Measurements from ENCODE around the gene CLEC12A.

- TF ChIP-seq, protein P1, sequence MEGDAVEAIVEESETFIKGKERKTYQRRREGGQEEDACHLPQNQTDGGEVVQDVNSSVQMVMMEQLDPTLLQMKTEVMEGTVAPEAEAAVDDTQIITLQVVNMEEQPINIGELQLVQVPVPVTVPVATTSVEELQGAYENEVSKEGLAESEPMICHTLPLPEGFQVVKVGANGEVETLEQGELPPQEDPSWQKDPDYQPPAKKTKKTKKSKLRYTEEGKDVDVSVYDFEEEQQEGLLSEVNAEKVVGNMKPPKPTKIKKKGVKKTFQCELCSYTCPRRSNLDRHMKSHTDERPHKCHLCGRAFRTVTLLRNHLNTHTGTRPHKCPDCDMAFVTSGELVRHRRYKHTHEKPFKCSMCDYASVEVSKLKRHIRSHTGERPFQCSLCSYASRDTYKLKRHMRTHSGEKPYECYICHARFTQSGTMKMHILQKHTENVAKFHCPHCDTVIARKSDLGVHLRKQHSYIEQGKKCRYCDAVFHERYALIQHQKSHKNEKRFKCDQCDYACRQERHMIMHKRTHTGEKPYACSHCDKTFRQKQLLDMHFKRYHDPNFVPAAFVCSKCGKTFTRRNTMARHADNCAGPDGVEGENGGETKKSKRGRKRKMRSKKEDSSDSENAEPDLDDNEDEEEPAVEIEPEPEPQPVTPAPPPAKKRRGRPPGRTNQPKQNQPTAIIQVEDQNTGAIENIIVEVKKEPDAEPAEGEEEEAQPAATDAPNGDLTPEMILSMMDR (IDR thresholded peaks at IDR 0.05): no peak
- no peak for TF ChIP-seq POLR2A (IDR thresholded peaks at IDR 0.05)
Measured at GRCh38 chr12:9944391-9944790, 26.8 kb upstream of the CLEC12A start.
